WERI-Rb-1 (cell line): ENCODE data around the gene LHX3.

Source experiments
- DNase-seq: peaks from one replicate; pipeline ENCODE4 v3.0.0-alpha.2; 2020
- H3K27ac ChIP-seq: fragments of 250-450 bp; sonication (Bioruptor Pico); 2 replicates; pipeline ENCODE4 v1.5.1; 2020; ENCODE audit warnings: mild to moderate bottlenecking, moderate library complexity
- H3K27me3 ChIP-seq: fragments of 250-450 bp; sonication (Bioruptor Pico); 2 replicates; pipeline ENCODE4 v1.5.1; 2021; ENCODE audit warnings: mild to moderate bottlenecking, low read depth, moderate library complexity; ENCODE audit not compliant: insufficient read depth, severe bottlenecking
- H3K36me3 ChIP-seq: fragments of 250-450 bp; sonication (Bioruptor Pico); 2 replicates; pipeline ENCODE4 v1.5.1; 2020; ENCODE audit warnings: mild to moderate bottlenecking, moderate library complexity
- H3K4me3 ChIP-seq: 2 replicates; pipeline ENCODE4 v1.5.1; 2011; ENCODE audit warnings: low read depth, mild to moderate bottlenecking, control low read depth, low read length
- H3K9me3 ChIP-seq: fragments of 250-450 bp; sonication (Bioruptor Pico); 2 replicates; pipeline ENCODE4 v1.5.1; 2021; ENCODE audit warnings: mild to moderate bottlenecking, moderate library complexity; ENCODE audit not compliant: severe bottlenecking
- CTCF ChIP-seq: IDR thresholded peaks from 2 replicates; pipeline ENCODE4 v1.5.1; 2011; ENCODE audit warnings: low read depth, mild to moderate bottlenecking, control low read depth, inconsistent platforms, low read length

The LHX3 gene

GRCh38 chr9:136174779-136175615 lies 29.9 kb downstream of the LHX3 start:
- Histone ChIP-seq H3K27me3 (no peaks in the 10 kb centered on the region), H3K4me3 (no peak overlapping the region), H3K9me3 (no peaks in the 10 kb centered on the region), H3K36me3 (no peaks in the 10 kb centered on the region), H3K27ac (peak overlapping the region; percentile 96)
- TF ChIP-seq CTCF: peak; percentile 62
- peak; percentile 75 for DNase-seq

- no peaks in the 10 kb centered on the region for H3K9me3 ChIP-seq
- H3K27ac ChIP-seq: peak overlapping the region; percentile 59
- peak; percentile 7 for DNase-seq
- no peak overlapping the region for H3K4me3 ChIP-seq
- H3K27me3 ChIP-seq: no peaks in the 10 kb centered on the region
- H3K36me3 ChIP-seq: no peaks in the 10 kb centered on the region
- no peak for TF ChIP-seq CTCF
Measured at GRCh38 chr9:136173648-136174290, 31.2 kb downstream of the LHX3 start.

- no peak for TF ChIP-seq CTCF
- no peaks in the 10 kb centered on the region for H3K27me3 ChIP-seq
- no peak overlapping the region for H3K4me3 ChIP-seq
- H3K9me3 ChIP-seq: no peaks in the 10 kb centered on the region
- no peak for DNase-seq
- H3K27ac ChIP-seq: peak overlapping the region; percentile 60
- H3K36me3 ChIP-seq: no peaks in the 10 kb centered on the region
Measured at GRCh38 chr9:136172412-136173079, 32.4 kb downstream of the LHX3 start.

GRCh38 chr9:136171801-136172411 lies 33.0 kb downstream of the LHX3 start:
- H3K36me3 ChIP-seq: no peaks in the 10 kb centered on the region
- H3K27ac ChIP-seq: peak overlapping the region; percentile 60
- no peak overlapping the region for H3K4me3 ChIP-seq
- DNase-seq: no peak
- no peaks in the 10 kb centered on the region for H3K27me3 ChIP-seq
- no peak for TF ChIP-seq CTCF
- no peaks in the 10 kb centered on the region for H3K9me3 ChIP-seq

- DNase-seq: peak; percentile 25
- no peaks in the 10 kb centered on the region for H3K27me3 ChIP-seq
- H3K9me3 ChIP-seq: peaks cover 3% of the 10 kb centered on the region
- no peak overlapping the region for H3K4me3 ChIP-seq
- TF ChIP-seq CTCF: no peak
- peak overlapping the region; percentile 60 for H3K27ac ChIP-seq
- no peaks in the 10 kb centered on the region for H3K36me3 ChIP-seq
Measured at GRCh38 chr9:136171009-136171800, 33.7 kb downstream of the LHX3 start.
